ENCODE results near the gene RTN4IP1. TPM values are rescaled to one million over a fixed set of nuclear protein-coding genes. Genes with fewer than 3 reads are reported as not detected.

Gene RTN4IP1
- total RNA-seq, 1 donor from 2014 or later, result 0.43 TPM

DNA sequence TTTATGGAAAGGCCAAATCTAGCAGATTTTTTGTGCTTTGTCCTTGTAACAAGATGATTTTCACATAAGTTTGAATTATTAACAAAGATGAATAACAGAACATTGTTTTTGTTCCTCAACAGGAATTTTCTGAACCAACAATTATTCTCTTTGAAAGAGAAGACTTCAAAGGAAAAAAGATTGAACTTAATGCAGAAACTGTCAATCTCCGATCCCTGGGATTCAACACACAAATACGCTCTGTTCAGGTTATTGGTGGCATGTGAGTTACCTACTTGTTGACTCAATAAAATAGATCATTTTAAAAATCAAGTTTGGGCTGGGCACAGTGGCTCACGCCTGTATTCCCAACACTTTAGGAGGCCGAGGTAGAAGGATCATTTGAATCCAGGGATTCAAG is 70.9 kb downstream of the RTN4IP1 start:
- no peak for TF ChIP-seq CTCF (IDR thresholded peaks at IDR 0.05)
- no peak overlapping the region for H3K4me3 ChIP-seq
- DNase-seq (ENCODE audit: low spot score in 2 of 2), result no peak
- no peaks in the 10 kb centered on the region for H3K4me1 ChIP-seq
- H3K9me3 ChIP-seq, result no peaks in the 10 kb centered on the region
- H3K27ac ChIP-seq, result no peak overlapping the region
- intact Hi-C loops (cut with DNase I), result no loop called here
- no peaks in the 10 kb centered on the region for H3K27me3 ChIP-seq
- peaks cover 0 to 9% of the 10 kb centered on the region in 2 donors for H3K36me3 ChIP-seq

GRCh38 chr6:106557837-106558236 is 71.5 kb downstream of the RTN4IP1 start:
- no peak for TF ChIP-seq CTCF (IDR thresholded peaks at IDR 0.05)
- H3K27me3 ChIP-seq, result no peaks in the 10 kb centered on the region
- no peak overlapping the region for H3K27ac ChIP-seq
- no peaks in the 10 kb centered on the region for H3K9me3 ChIP-seq
- peaks cover 0 to 9% of the 10 kb centered on the region in 2 donors for H3K36me3 ChIP-seq
- intact Hi-C loops (cut with DNase I), result no loop called here
- no peak overlapping the region for H3K4me3 ChIP-seq
- no peak for DNase-seq (ENCODE audit: low spot score in 2 of 2)
- H3K4me1 ChIP-seq, result no peaks in the 10 kb centered on the region

DNA sequence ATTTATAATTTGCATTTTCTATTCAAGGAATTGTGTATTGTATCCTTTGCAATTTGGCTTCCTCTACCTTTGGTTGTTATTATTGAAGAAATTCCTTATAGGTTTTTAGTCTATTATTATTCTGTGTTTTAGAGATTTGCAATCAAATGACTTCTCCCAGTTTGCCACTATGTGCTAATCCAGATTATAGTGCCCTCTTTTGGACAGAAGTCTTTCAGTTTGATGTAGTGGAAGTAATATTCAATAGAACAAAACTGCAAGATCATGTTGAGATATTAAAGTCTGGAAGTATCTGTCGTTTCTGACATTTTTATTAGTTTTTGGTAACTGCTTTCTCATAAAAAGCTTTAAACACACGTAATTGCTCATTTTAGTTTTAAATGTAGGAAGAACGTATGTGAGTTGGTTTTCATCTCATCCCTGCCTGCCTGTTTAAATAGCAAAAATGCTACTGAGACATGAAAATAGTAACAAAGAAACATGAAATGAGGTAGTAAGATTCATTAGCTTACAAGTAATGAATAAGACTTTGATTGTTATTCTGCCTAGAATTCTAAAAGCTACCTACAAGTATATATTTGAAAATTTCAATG is 72.8 kb downstream of the RTN4IP1 start:
- intact Hi-C loops (cut with DNase I), result no loop called here
- TF ChIP-seq CTCF (IDR thresholded peaks at IDR 0.05), result peak; percentile 19 to 45 (median 23)
- H3K36me3 ChIP-seq, result peaks cover 0 to 9% of the 10 kb centered on the region in 2 donors
- no peak for DNase-seq (ENCODE audit: low spot score in 2 of 2)
- H3K4me3 ChIP-seq, result no peak overlapping the region
- no peaks in the 10 kb centered on the region for H3K27me3 ChIP-seq
- no peaks in the 10 kb centered on the region for H3K9me3 ChIP-seq
- no peak overlapping the region for H3K27ac ChIP-seq
- no peaks in the 10 kb centered on the region for H3K4me1 ChIP-seq

DNA sequence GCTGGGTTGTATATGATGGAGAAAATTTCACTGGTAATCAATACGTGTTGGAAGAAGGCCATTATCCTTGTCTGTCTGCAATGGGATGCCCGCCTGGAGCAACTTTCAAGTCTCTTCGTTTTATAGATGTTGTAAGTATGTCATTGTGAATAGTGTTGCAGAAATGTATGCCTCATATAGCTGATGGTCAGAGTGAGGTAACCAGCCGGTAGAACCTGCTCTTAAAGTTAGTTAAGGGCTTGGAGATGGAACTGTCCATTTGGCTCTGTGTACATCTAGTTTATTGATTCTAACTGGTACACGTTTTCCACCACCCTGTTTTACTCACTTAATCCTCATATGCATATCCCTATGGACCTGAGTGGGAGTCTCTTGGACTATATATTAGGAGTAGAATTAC is 73.5 kb downstream of the RTN4IP1 start:
- H3K4me1 ChIP-seq, result no peaks in the 10 kb centered on the region
- no peaks in the 10 kb centered on the region for H3K9me3 ChIP-seq
- peaks cover 0 to 9% of the 10 kb centered on the region in 2 donors for H3K36me3 ChIP-seq
- H3K27ac ChIP-seq, result no peak overlapping the region
- intact Hi-C loops (cut with DNase I), result no loop called here
- no peaks in the 10 kb centered on the region for H3K27me3 ChIP-seq
- no peak for DNase-seq (ENCODE audit: low spot score in 2 of 2)
- no peak overlapping the region for H3K4me3 ChIP-seq
- TF ChIP-seq CTCF (IDR thresholded peaks at IDR 0.05), result no peak

DNA sequence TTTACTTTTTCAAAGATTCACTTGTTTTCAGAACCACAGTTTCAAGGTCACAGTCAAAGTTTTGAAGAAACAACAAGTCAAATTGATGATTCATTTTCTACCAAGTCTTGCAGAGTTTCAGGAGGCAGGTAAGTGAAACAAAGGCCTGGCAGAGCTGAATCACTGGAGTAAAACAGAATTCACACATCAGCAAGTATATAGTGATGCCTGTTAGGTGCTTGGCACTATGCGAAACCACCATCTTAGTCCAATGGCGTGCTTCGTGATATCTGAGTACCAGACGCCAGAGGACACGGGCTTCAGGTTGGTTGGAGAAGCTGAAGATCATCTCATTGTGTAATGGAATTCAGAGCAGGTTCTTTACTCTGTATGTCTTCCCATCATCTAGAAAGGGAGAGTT is 75.9 kb downstream of the RTN4IP1 start:
- intact Hi-C loops (cut with DNase I), result no loop called here
- Histone ChIP-seq H3K4me1 (no peaks in the 10 kb centered on the region), H3K27ac (no peak overlapping the region), H3K36me3 (peaks cover 0 to 9% of the 10 kb centered on the region in 2 donors), H3K4me3 (no peak overlapping the region), H3K27me3 (no peaks in the 10 kb centered on the region), H3K9me3 (no peaks in the 10 kb centered on the region)
- TF ChIP-seq CTCF (IDR thresholded peaks at IDR 0.05), result no peak
- no peak for DNase-seq (ENCODE audit: low spot score in 2 of 2)

- Histone ChIP-seq H3K9me3 (no peaks in the 10 kb centered on the region), H3K27ac (no peak overlapping the region), H3K27me3 (no peaks in the 10 kb centered on the region), H3K4me3 (no peak overlapping the region), H3K4me1 (peaks cover 14 to 15% of the 10 kb centered on the region in 2 donors), H3K36me3 (peaks cover 0 to 9% of the 10 kb centered on the region in 2 donors)
- TF ChIP-seq CTCF (IDR thresholded peaks at IDR 0.05), result no peak
- no peak for DNase-seq (ENCODE audit: low spot score in 2 of 2)
- intact Hi-C loops (cut with DNase I), result no loop called here
These were observed 78.1 kb downstream of the RTN4IP1 start for GRCh38 chr6:106551155-106551554.
